ENCODE data around the gene TRAPPC8.
"Not testable (repeated sequence)": the region's sequence is repeated elsewhere in the genome, so short reads cannot be mapped to it uniquely, and the experiment has no call there.

DNA sequence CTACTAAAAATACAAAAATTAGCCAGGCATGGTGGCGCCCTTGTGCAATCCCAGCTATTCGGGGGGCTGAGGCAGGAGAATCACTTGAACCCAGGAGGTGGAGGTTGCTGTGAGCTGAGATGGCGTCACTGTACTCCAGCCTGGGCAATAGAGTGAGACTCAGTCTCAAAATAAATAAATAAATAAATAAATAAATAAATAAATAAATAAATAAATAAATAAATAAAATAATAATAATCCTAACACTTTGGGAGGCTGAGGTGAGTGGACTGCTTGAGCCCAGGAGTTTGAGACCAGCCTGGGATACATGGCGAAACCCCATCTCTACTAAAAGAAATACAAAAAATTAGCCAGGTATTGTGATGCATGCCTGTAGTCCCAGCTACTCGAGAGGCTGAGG lies 23.6 kb downstream of the TRAPPC8 start:
- not testable (repeated sequence) for TF ChIP-seq POLR2A (IDR thresholded peaks at IDR 0.05); POLR2AphosphoS5 (IDR thresholded peaks at IDR 0.05); CTCF (IDR thresholded peaks at IDR 0.05); EP300 (IDR thresholded peaks at IDR 0.05; ENCODE audit: low read depth)
